Bronchial epithelial cell (primary cell): ENCODE measurements around the gene ATF4. TPM values are rescaled to one million over a fixed set of nuclear protein-coding genes. Genes with fewer than 3 reads are reported as not detected.

Experiments
- DNase-seq: peaks from one replicate; pipeline ENCODE4 v3.0.0-alpha.2; 2010; ENCODE audit warnings: low read depth
- FAIRE-seq: peaks from 2 replicates; lab custom pipeline; 2011; peaks lifted over from hg19 to GRCh38; lab: Jason Lieb, UNC
- H3K27me3 ChIP-seq: 2 replicates; pipeline ENCODE4 v1.5.1; 2011; ENCODE audit warnings: low read length; ENCODE audit not compliant: control insufficient read depth, insufficient read depth
- H3K36me3 ChIP-seq: 2 replicates; pipeline ENCODE4 v1.5.1; 2011; ENCODE audit warnings: low read length; ENCODE audit not compliant: control insufficient read depth, insufficient read depth
- H3K4me3 ChIP-seq: 2 replicates; pipeline ENCODE4 v1.5.1; 2011; ENCODE audit warnings: mild to moderate bottlenecking, low read depth, low read length, control low read depth
- total RNA-seq: library from RNA; depleted of rRNA; stranded (reverse); fragments of >200 nt; gene quantifications from 2 replicates; pipeline ENCODE4 v1.2.1, GENCODE V29; 2014
- TF ChIP-seq, protein P1 (sequence below): IDR thresholded peaks from 2 replicates; pipeline ENCODE4 v1.5.1; 2011; ENCODE audit warnings: mild to moderate bottlenecking, moderate library complexity, low read length, control low read depth, inconsistent platforms; ENCODE audit not compliant: insufficient read depth, severe bottlenecking

The ATF4 gene
- total RNA-seq, 1 donor from 2014 or later = 410 TPM

DNA sequence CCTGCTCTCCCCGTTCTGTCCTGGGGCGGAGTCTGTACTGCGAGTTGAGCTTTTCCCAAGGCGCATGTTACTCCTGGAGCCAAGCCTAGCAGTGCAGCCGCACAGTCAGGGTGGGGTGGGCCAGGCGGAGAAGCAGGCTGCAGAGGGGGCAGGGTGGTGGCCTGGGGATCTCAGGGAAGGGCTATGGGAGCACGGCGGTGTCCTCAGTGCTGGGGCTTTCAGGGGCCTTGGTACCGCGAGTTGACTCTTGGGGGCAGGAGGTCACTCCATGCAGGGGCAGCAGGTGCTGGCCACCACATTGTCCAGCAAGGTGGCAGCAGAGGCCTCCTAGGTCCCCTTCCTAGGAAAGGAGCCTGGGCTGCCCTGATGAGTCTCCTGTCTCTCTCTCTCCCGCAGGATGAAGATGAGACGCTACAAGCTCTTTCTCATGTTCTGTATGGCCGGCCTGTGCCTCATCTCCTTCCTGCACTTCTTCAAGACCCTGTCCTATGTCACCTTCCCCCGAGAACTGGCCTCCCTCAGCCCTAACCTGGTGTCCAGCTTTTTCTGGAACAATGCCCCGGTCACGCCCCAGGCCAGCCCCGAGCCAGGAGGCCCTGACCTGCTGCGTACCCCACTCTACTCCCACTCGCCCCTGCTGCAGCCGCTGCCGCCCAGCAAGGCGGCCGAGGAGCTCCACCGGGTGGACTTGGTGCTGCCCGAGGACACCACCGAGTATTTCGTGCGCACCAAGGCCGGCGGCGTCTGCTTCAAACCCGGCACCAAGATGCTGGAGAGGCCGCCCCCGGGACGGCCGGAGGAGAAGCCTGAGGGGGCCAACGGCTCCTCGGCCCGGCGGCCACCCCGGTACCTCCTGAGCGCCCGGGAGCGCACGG, 33.2 kb upstream of the ATF4 start:
- H3K36me3 ChIP-seq = no peaks in the 10 kb centered on the region
- TF ChIP-seq, protein P1, sequence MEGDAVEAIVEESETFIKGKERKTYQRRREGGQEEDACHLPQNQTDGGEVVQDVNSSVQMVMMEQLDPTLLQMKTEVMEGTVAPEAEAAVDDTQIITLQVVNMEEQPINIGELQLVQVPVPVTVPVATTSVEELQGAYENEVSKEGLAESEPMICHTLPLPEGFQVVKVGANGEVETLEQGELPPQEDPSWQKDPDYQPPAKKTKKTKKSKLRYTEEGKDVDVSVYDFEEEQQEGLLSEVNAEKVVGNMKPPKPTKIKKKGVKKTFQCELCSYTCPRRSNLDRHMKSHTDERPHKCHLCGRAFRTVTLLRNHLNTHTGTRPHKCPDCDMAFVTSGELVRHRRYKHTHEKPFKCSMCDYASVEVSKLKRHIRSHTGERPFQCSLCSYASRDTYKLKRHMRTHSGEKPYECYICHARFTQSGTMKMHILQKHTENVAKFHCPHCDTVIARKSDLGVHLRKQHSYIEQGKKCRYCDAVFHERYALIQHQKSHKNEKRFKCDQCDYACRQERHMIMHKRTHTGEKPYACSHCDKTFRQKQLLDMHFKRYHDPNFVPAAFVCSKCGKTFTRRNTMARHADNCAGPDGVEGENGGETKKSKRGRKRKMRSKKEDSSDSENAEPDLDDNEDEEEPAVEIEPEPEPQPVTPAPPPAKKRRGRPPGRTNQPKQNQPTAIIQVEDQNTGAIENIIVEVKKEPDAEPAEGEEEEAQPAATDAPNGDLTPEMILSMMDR = no peak
- DNase-seq = no peak
- no peaks in the 10 kb centered on the region for H3K27me3 ChIP-seq
- H3K4me3 ChIP-seq = no peak overlapping the region
- no peak for FAIRE-seq

DNA sequence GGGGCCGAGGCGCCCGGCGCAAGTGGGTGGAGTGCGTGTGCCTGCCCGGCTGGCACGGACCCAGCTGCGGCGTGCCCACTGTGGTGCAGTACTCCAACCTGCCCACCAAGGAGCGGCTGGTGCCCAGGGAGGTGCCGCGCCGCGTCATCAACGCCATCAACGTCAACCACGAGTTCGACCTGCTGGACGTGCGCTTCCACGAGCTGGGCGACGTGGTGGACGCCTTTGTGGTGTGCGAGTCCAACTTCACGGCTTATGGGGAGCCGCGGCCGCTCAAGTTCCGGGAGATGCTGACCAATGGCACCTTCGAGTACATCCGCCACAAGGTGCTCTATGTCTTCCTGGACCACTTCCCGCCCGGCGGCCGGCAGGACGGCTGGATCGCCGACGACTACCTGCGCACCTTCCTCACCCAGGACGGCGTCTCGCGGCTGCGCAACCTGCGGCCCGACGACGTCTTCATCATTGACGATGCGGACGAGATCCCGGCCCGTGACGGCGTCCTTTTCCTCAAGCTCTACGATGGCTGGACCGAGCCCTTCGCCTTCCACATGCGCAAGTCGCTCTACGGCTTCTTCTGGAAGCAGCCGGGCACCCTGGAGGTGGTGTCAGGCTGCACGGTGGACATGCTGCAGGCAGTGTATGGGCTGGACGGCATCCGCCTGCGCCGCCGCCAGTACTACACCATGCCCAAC, 32.4 kb upstream of the ATF4 start:
- H3K36me3 ChIP-seq = no peaks in the 10 kb centered on the region
- H3K27me3 ChIP-seq = no peaks in the 10 kb centered on the region
- TF ChIP-seq, protein P1 = no peak
- no peak for DNase-seq
- H3K4me3 ChIP-seq = no peak overlapping the region
- FAIRE-seq = no peak

DNA sequence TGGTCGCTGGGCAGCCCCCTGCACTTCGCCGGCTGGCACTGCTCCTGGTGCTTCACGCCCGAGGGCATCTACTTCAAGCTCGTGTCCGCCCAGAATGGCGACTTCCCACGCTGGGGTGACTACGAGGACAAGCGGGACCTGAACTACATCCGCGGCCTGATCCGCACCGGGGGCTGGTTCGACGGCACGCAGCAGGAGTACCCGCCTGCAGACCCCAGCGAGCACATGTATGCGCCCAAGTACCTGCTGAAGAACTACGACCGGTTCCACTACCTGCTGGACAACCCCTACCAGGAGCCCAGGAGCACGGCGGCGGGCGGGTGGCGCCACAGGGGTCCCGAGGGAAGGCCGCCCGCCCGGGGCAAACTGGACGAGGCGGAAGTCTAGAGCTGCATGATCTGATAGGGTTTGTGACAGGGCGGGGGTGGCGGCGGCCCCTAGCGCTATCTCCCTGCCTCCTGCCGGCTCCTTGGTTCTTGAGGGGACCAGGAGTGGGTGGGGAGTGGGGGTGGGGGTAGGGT, 31.7 kb upstream of the ATF4 start:
- TF ChIP-seq, protein P1 = no peak
- Histone ChIP-seq H3K4me3 (no peak overlapping the region), H3K36me3 (no peaks in the 10 kb centered on the region), H3K27me3 (no peaks in the 10 kb centered on the region)
- no peak for DNase-seq
- FAIRE-seq = no peak

DNA sequence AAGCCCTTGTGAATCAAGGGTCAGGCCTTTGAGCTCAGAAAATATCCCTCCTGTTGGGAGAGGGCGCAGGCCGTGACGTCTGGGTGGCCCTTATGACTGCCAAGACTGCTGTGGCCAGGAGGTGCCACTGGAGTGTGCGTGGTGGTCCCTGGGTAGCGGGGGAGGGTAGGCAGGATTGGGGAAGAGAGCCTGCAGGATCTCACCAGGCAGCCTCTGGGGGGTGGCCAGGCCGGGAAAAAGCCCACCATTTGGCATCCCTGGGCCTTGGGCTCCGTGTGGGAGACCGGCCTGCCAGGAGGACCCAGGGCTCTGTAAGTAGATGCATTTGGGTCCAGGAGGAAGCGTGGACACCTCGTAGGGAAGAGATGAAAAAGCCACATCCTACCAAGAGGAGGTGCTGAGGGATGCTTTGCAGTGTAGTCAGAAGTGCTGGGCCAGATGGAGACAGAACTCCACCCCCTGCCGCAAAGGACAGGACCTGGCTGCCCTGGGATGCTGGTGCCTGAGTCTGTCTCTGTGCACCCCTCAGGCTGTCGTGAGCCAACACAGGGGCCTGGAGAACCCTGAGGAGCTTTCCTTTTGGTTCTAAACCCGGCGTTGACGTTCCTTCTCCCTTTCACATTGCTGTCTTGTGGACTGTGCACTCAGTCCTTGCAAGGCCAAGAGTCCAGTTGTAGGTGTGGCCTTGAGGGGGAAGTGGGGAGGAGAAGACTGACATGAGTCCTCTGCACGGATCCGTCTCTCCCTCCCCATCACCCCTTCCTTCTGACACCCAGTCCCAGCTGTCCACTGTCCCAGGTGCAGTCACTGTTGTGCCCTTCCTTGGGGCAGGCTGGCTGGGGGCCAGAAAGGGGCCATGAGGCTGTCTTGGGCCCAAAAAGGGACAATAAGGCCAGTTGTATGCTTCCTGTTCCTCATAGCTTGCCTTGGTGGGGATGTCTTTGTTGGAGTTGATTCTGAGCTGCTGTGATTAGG, 31.0 kb upstream of the ATF4 start:
- TF ChIP-seq, protein P1 = no peak

DNA sequence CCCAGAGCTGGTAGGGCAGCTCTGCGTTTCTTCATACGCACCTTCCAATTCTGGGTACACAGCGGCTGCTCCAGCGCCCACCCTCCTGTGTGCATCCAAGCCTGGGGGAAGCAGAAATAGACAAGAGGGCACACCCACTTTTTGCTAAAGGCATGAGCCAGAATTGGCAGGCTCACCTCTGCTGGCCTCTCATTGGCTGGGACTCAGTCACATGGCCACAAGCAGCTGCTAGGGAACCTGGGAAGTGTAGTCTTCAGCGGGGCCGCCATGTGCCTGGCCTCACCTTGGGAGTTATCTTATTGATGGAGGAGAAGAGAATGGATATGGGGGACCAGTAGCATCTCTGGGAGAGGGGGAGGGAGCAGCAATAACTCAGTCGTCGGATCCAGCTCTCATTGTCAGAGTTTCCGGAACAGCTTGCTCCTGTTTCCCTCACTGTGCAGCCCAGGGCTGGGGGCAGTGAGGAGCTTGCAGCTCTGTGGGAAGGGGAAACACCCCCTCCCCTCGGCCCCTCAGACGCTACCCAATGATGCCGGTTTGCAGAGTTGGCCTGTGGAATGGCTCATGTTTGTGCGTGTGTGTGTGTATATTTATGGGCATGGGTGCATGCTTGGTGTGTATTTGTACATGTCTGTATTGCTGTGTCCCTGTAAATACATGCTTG, 30.1 kb upstream of the ATF4 start:
- Histone ChIP-seq H3K36me3 (no peaks in the 10 kb centered on the region), H3K27me3 (no peaks in the 10 kb centered on the region), H3K4me3 (no peak overlapping the region)
- TF ChIP-seq, protein P1 = no peak
- DNase-seq = peak; percentile 80
- peak; percentile 43 for FAIRE-seq

More for the DNA sequence above, 31.0 kb upstream of the ATF4 start:
- FAIRE-seq = no peak
- Histone ChIP-seq H3K4me3 (no peak overlapping the region), H3K27me3 (no peaks in the 10 kb centered on the region), H3K36me3 (no peaks in the 10 kb centered on the region)
- no peak for DNase-seq
